Caco-2 (cell line): ENCODE measurements around the gene SRM. TPM values are rescaled to one million over a fixed set of nuclear protein-coding genes. Genes with fewer than 3 reads are reported as not detected.

ENCODE experiments used
- BruUV-seq: library from RNA; stranded (reverse); fragments of 400-500 nt; replicated peaks from 2 replicates; lab custom pipeline; 2021; lab: Mats Ljungman, UMichigan
- CTCF ChIA-PET: fragments of 300-600 bp; sonication (Branson Sonifier 250); formaldehyde crosslinking; loops from one replicate; lab custom pipeline; 2022; ENCODE audit warnings: antibody characterized with exemption; lab: Charles Lee
- POLR2A ChIA-PET: fragments of 300-600 bp; sonication (Branson Sonifier 250); formaldehyde crosslinking; loops from one replicate; lab custom pipeline; 2022; ENCODE audit warnings: antibody characterized with exemption; lab: Charles Lee
- DNase-seq, 2 experiments: peaks; one replicate each; pipeline versions ENCODE4 v3.0.0 to v3.0.0-alpha.2; 2020 to 2022
- H3K27me3 ChIP-seq: replicated peaks from 2 replicates; pipeline ENCODE4 v1.6.0; 2011; ENCODE audit warnings: low read length; ENCODE audit not compliant: control insufficient read depth, insufficient read depth
- H3K36me3 ChIP-seq: 2 replicates; pipeline ENCODE4 v1.5.1; 2011; ENCODE audit warnings: low read length; ENCODE audit not compliant: control insufficient read depth, insufficient read depth
- H3K4me1 ChIP-seq: fragments of 250-450 bp; sonication (Bioruptor Pico); 2 replicates; pipeline ENCODE4 v1.5.1; 2020; ENCODE audit warnings: mild to moderate bottlenecking
- H3K4me3 ChIP-seq: 2 replicates; pipeline ENCODE4 v1.5.1; 2011; ENCODE audit warnings: low read depth, mild to moderate bottlenecking, control low read depth, low read length
- H3K9me3 ChIP-seq: fragments of 250-450 bp; sonication (Bioruptor Pico); 2 replicates; pipeline ENCODE4 v1.5.1; 2020; ENCODE audit warnings: mild to moderate bottlenecking, moderate library complexity
- H3K27ac Mint-ChIP-seq: one replicate; pipeline ENCODE4 v1.8.0; 2022; ENCODE audit warnings: mixed read lengths; ENCODE audit not compliant: unreplicated experiment
- H3K27me3 Mint-ChIP-seq: one replicate; pipeline ENCODE4 v1.8.0; 2022; ENCODE audit warnings: mixed read lengths; ENCODE audit not compliant: insufficient read depth, unreplicated experiment
- H3K36me3 Mint-ChIP-seq: one replicate; pipeline ENCODE4 v1.8.0; 2022; ENCODE audit warnings: mild to moderate bottlenecking, mixed read lengths; ENCODE audit not compliant: insufficient read depth, unreplicated experiment
- H3K4me1 Mint-ChIP-seq: one replicate; pipeline ENCODE4 v1.8.0; 2022; ENCODE audit warnings: low read depth, mixed read lengths; ENCODE audit not compliant: unreplicated experiment
- H3K4me3 Mint-ChIP-seq: one replicate; pipeline ENCODE4 v1.8.0; 2022; ENCODE audit warnings: mild to moderate bottlenecking, moderate library complexity, mixed read lengths; ENCODE audit not compliant: unreplicated experiment
- H3K9me3 Mint-ChIP-seq: one replicate; pipeline ENCODE4 v1.8.0; 2022; ENCODE audit warnings: mixed read lengths; ENCODE audit not compliant: unreplicated experiment
- intact Hi-C: fragments of 100-400 bp; cut with micrococcal nuclease; formaldehyde crosslinking; loops from one replicate; pipeline ENCODE4 v1.10.0; 2022; ENCODE audit not compliant: unreplicated experiment
- total RNA-seq: library from RNA; stranded (reverse); gene quantifications from 2 replicates; pipeline ENCODE4 v1.2.3, GENCODE V29; 2022
- TF ChIP-seq, protein P1 (sequence below), 2 experiments: fragments of 200-600 bp in 1 of 2; IDR thresholded peaks; 1 replicate in 1 of 2; 2 replicates in 1 of 2; pipeline versions ENCODE4 v1.5.1 to v1.8.0; 2011 to 2022; ENCODE audit warnings: antibody characterized with exemption in 1 of 2, control low read depth in 1 of 2, inconsistent platforms in 1 of 2, low read depth in 1 of 2, low read length in 1 of 2, mild to moderate bottlenecking in 1 of 2, moderate library complexity in 1 of 2; ENCODE audit not compliant: insufficient read depth in 1 of 2, severe bottlenecking in 1 of 2, unreplicated experiment in 1 of 2

Gene SRM
- total RNA-seq, 1 experiment from 2014 or later: 125 TPM

DNA sequence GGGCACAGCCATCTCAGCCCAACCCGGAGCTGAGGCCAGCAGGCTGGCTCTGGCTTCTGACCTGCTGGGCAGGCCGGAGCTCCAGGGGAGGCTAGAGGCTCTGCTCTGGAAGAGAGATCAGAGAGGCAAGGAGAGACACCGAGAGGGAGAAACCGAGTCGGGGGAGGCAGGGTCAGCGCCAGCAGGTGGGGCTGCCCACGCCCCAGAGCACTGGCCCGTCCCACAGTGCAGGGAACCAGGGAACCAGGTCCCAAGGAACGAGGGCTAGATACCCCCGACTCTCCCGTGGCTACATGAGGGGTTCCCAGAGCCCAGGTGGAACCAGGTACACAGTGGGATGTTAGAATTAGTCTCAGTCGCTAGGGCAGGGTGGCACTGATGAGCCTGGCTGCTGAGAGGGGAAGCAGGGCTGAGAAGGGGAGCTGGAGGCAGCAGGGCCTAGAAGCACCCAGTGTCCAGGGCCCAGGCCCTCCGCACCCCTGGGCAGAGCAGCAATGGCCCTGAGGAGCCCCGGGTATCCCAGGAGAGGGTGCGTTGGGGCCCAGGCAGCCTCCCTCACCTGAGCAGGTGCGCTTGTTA is 14.9 kb downstream of the SRM start:
- no peak overlapping the region for H3K27ac Mint-ChIP-seq
- Histone ChIP-seq H3K4me1 (no peaks in the 10 kb centered on the region), H3K4me3 (no peak overlapping the region), H3K36me3 (no peaks in the 10 kb centered on the region), H3K9me3 (no peaks in the 10 kb centered on the region), H3K27me3 (no peaks in the 10 kb centered on the region)
- CTCF ChIA-PET: interaction anchor here (0.6 to 0.8 kb wide), 2 partner anchors 7 to 54 kb away, joined by 3 read pairs; no protein-coding TSS in a partner anchor
- H3K4me3 Mint-ChIP-seq: no peak overlapping the region
- TF ChIP-seq, protein P1, sequence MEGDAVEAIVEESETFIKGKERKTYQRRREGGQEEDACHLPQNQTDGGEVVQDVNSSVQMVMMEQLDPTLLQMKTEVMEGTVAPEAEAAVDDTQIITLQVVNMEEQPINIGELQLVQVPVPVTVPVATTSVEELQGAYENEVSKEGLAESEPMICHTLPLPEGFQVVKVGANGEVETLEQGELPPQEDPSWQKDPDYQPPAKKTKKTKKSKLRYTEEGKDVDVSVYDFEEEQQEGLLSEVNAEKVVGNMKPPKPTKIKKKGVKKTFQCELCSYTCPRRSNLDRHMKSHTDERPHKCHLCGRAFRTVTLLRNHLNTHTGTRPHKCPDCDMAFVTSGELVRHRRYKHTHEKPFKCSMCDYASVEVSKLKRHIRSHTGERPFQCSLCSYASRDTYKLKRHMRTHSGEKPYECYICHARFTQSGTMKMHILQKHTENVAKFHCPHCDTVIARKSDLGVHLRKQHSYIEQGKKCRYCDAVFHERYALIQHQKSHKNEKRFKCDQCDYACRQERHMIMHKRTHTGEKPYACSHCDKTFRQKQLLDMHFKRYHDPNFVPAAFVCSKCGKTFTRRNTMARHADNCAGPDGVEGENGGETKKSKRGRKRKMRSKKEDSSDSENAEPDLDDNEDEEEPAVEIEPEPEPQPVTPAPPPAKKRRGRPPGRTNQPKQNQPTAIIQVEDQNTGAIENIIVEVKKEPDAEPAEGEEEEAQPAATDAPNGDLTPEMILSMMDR (IDR thresholded peaks at IDR 0.05; ENCODE audit: insufficient read depth in 1 of 2, low read depth in 1 of 2, low read length in 1 of 2, severe bottlenecking in 1 of 2, unreplicated experiment in 1 of 2): no peak
- BruUV-seq: no TSS peak
- no peaks in the 10 kb centered on the region for H3K36me3 Mint-ChIP-seq
- DNase-seq: no peak
- intact Hi-C loops: no loop called here
- H3K9me3 Mint-ChIP-seq: no peaks in the 10 kb centered on the region
- H3K27me3 Mint-ChIP-seq: no peaks in the 10 kb centered on the region
- POLR2A ChIA-PET: no interaction called here
- no peaks in the 10 kb centered on the region for H3K4me1 Mint-ChIP-seq

DNA sequence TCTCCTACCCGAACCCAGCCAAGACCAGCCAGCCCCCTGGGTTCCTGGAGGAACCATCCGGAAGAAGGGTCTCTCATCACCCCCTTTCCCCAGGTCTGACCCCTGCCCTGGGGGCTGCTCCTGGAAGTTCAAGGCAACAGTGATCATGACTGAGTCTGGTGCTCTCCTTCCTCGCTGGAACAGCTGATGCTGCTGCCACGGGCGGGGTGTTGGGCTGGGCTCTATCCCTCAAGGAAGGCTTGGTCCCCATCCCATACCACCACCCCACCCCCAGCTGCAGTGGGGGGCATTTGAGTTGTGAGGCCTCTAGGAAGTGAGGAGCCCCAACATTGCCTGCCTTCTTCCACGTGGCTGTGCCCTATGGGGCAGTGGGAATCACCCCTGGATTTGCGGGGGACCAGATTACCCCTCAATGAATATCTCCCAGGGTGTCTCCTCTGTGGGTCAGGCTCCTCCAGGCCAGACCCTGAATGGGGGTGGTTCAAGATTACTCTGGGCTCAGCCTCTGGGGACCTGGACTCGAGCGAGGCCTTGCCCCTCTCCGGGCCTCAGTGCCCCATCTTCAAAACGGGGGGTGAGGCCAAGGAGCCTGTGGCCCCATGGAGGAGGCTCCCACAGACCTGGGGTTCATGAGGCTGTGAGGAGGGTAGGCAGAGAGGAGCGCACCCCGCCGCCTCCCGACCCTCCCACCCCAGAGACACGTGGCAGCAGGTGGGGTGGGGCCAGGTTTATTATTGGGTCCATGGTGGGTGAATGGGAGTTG is 15.6 kb downstream of the SRM start:
- intact Hi-C loops: no loop called here
- Histone ChIP-seq H3K27me3 (no peaks in the 10 kb centered on the region), H3K36me3 (no peaks in the 10 kb centered on the region), H3K9me3 (no peaks in the 10 kb centered on the region), H3K4me3 (no peak overlapping the region), H3K4me1 (no peaks in the 10 kb centered on the region)
- BruUV-seq: no TSS peak
- no peaks in the 10 kb centered on the region for H3K36me3 Mint-ChIP-seq
- no peaks in the 10 kb centered on the region for H3K9me3 Mint-ChIP-seq
- CTCF ChIA-PET: no interaction called here
- no peak for DNase-seq
- H3K27ac Mint-ChIP-seq: no peak overlapping the region
- no peaks in the 10 kb centered on the region for H3K27me3 Mint-ChIP-seq
- no peaks in the 10 kb centered on the region for H3K4me1 Mint-ChIP-seq
- TF ChIP-seq, protein P1 (IDR thresholded peaks at IDR 0.05; ENCODE audit: insufficient read depth in 1 of 2, low read depth in 1 of 2, low read length in 1 of 2, severe bottlenecking in 1 of 2, unreplicated experiment in 1 of 2): no peak
- POLR2A ChIA-PET: no interaction called here
- H3K4me3 Mint-ChIP-seq: no peak overlapping the region

DNA sequence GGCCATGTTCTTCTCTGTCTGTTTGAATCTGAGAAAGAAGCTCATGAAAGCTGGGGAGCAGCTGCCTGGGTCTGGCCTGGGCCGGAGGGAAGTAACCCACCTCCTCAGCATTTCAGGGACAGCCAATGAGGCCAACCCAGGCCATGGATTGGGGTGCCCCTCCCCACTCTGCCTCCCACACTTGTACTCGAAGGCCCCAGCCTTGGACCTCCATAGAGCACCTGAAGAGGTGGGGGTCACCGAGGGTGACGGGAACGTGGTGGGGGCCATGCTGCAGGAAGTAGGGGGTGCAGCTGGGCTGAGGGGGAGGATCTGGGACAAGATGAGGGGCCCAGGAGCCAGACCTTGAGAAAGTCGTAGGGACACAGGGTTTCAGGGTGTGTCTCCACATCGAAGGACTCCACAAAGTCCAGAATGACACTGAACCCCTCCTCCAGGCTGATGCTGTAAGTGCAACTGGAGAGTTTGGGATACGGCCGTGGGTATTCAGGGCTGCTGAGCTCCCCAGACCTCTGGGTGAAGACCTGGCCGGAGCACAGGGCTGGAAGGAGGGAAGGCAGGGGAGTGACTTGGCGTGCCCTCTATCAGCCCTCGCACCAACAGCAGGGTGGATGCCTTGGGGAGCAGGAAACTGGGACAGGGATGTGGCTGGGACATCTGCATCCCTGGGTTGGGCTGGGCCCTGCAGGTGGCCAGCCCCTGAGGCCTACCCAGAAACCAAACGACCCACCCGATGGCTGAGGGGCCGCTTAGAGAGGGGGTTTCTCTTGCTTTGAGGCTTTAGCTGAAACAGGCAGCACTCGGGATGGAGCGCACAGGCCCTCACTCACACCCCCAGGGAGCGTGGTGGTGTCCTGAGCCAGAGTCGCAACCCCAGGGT is 16.6 kb downstream of the SRM start:
- H3K27me3 Mint-ChIP-seq: no peaks in the 10 kb centered on the region
- H3K4me3 Mint-ChIP-seq: no peak overlapping the region
- TF ChIP-seq, protein P1 (IDR thresholded peaks at IDR 0.05; ENCODE audit: insufficient read depth in 1 of 2, low read depth in 1 of 2, low read length in 1 of 2, severe bottlenecking in 1 of 2, unreplicated experiment in 1 of 2): no peak
- H3K4me3 ChIP-seq: no peak overlapping the region
- no peaks in the 10 kb centered on the region for H3K36me3 Mint-ChIP-seq
- H3K9me3 ChIP-seq: no peaks in the 10 kb centered on the region
- no peaks in the 10 kb centered on the region for H3K4me1 ChIP-seq
- ChIA-PET CTCF (no interaction called here), POLR2A (interaction anchor here (0.5 kb wide), 1 partner anchor 22 kb away, joined by 6 read pairs; no protein-coding TSS in a partner anchor)
- no peaks in the 10 kb centered on the region for H3K27me3 ChIP-seq
- no TSS peak for BruUV-seq
- H3K27ac Mint-ChIP-seq: no peak overlapping the region
- DNase-seq: no peak
- no peaks in the 10 kb centered on the region for H3K9me3 Mint-ChIP-seq
- intact Hi-C loops: no loop called here
- no peaks in the 10 kb centered on the region for H3K4me1 Mint-ChIP-seq
- no peaks in the 10 kb centered on the region for H3K36me3 ChIP-seq
